HEK293 (cell line): ENCODE data around the gene GALNT10.

Experiments used
- CTCF ChIA-PET: fragments of 350-600 bp; formaldehyde crosslinking; extraction: SDS; loops from one replicate; lab custom pipeline; 2021; ENCODE audit warnings: antibody characterized with exemption; lab: Yijun Ruan, JAX
- POLR2A ChIA-PET: fragments of 300-600 bp; formaldehyde crosslinking; extraction: SDS; loops from one replicate; lab custom pipeline; 2020; ENCODE audit warnings: antibody characterized with exemption, inconsistent platforms; lab: Yijun Ruan, JAX
- H3K27ac ChIP-seq: fragments of 200-500 bp; sonication (Bioruptor generic); 2 replicates; pipeline ENCODE4 v1.5.1; 2014; ENCODE audit warnings: low read depth, low read length, control low read depth, inconsistent platforms; ENCODE audit errors: extremely low read depth
- H3K36me3 ChIP-seq, 2 experiments: fragments of 200-500 bp in 1 of 2; sonication (Bioruptor generic) in 1 of 2; 1 replicate in 1 of 2; 2 replicates in 1 of 2; pipeline ENCODE4 v1.5.1; 2014 to 2017; ENCODE audit warnings: inconsistent platforms in 2 of 2, low read length in 2 of 2; ENCODE audit not compliant: control insufficient read depth in 2 of 2, insufficient read depth in 1 of 2
- H3K4me1 ChIP-seq: fragments of 200-500 bp; sonication (Bioruptor generic); 2 replicates; pipeline ENCODE4 v1.5.1; 2014; ENCODE audit warnings: mild to moderate bottlenecking, low read length, inconsistent platforms; ENCODE audit not compliant: control insufficient read depth, insufficient read depth
- H3K4me3 ChIP-seq: 2 replicates; pipeline ENCODE4 v1.5.1; 2011; ENCODE audit warnings: low read depth, mild to moderate bottlenecking, control low read depth, low read length, moderate library complexity
- H3K9me3 ChIP-seq: fragments of 200-500 bp; sonication (Bioruptor generic); 2 replicates; pipeline ENCODE4 v1.5.1; 2014; ENCODE audit warnings: low read depth, low read length, inconsistent platforms; ENCODE audit not compliant: control insufficient read depth, insufficient read depth
- BCL6B ChIP-seq: fragments of 450-650 bp; formaldehyde crosslinking; IDR thresholded peaks from 2 replicates; pipeline ENCODE4 v1.5.1; 2017; ENCODE audit warnings: missing biosample characterization, missing genetic modification characterization
- GLIS1 ChIP-seq: fragments of 450-650 bp; formaldehyde crosslinking; IDR thresholded peaks from 2 replicates; pipeline ENCODE4 v1.5.1; 2016; ENCODE audit warnings: missing biosample characterization, missing genetic modification characterization
- IKZF3 ChIP-seq: fragments of 450-650 bp; IDR thresholded peaks from 2 replicates; pipeline ENCODE4 v1.5.0; 2018; ENCODE audit warnings: missing biosample characterization, mild to moderate bottlenecking, missing genetic modification characterization, moderate library complexity
- PRDM6 ChIP-seq: fragments of 450-650 bp; formaldehyde crosslinking; IDR thresholded peaks from 2 replicates; pipeline ENCODE4 v1.5.1; 2017; ENCODE audit warnings: missing biosample characterization, missing genetic modification characterization
- RBAK ChIP-seq: fragments of 450-650 bp; formaldehyde crosslinking; IDR thresholded peaks from 2 replicates; pipeline ENCODE4 v1.5.1; 2016; ENCODE audit warnings: missing biosample characterization, missing genetic modification characterization
- REPIN1 ChIP-seq: fragments of 450-650 bp; formaldehyde crosslinking; IDR thresholded peaks from 2 replicates; pipeline ENCODE4 v1.5.1; 2017; ENCODE audit warnings: missing biosample characterization, missing genetic modification characterization, low read depth
- SCRT2 ChIP-seq: fragments of 450-650 bp; formaldehyde crosslinking; IDR thresholded peaks from 2 replicates; pipeline ENCODE4 v1.5.1; 2016; ENCODE audit warnings: missing biosample characterization, missing genetic modification characterization
- SETDB1 ChIP-seq: IDR thresholded peaks from one replicate; pipeline ENCODE4 v1.6.1; 2017; ENCODE audit warnings: mild to moderate bottlenecking, low read length, moderate library complexity, mixed read lengths; ENCODE audit not compliant: insufficient read length
- SP2 ChIP-seq: fragments of 450-650 bp; formaldehyde crosslinking; IDR thresholded peaks from 2 replicates; pipeline ENCODE4 v1.5.1; 2016; ENCODE audit warnings: missing biosample characterization, missing genetic modification characterization
- SP7 ChIP-seq: fragments of 450-650 bp; formaldehyde crosslinking; IDR thresholded peaks from 2 replicates; pipeline ENCODE4 v1.5.1; 2016; ENCODE audit warnings: missing biosample characterization, missing genetic modification characterization
- ZBTB17 ChIP-seq: fragments of 450-650 bp; formaldehyde crosslinking; IDR thresholded peaks from 2 replicates; pipeline ENCODE4 v1.5.1; 2016; ENCODE audit warnings: missing biosample characterization, missing genetic modification characterization
- ZBTB20 ChIP-seq: fragments of 450-650 bp; formaldehyde crosslinking; IDR thresholded peaks from 2 replicates; pipeline ENCODE4 v1.5.1; 2016; ENCODE audit warnings: missing biosample characterization, missing genetic modification characterization
- ZBTB44 ChIP-seq: fragments of 450-650 bp; IDR thresholded peaks from 2 replicates; pipeline ENCODE4 v1.5.1; 2018; ENCODE audit warnings: missing biosample characterization, mild to moderate bottlenecking, missing genetic modification characterization
- ZEB2 ChIP-seq: fragments of 450-650 bp; formaldehyde crosslinking; IDR thresholded peaks from 2 replicates; pipeline ENCODE4 v1.5.1; 2016; ENCODE audit warnings: missing biosample characterization, missing genetic modification characterization
- ZIC2 ChIP-seq: fragments of 450-650 bp; formaldehyde crosslinking; IDR thresholded peaks from 2 replicates; pipeline ENCODE4 v1.5.1; 2016; ENCODE audit warnings: missing biosample characterization, missing genetic modification characterization
- ZNF121 ChIP-seq: fragments of 450-650 bp; formaldehyde crosslinking; IDR thresholded peaks from 2 replicates; pipeline ENCODE4 v1.5.1; 2016; ENCODE audit warnings: missing biosample characterization, missing genetic modification characterization
- ZNF16 ChIP-seq: fragments of 450-650 bp; formaldehyde crosslinking; IDR thresholded peaks from 2 replicates; pipeline ENCODE4 v1.5.1; 2016; ENCODE audit warnings: low read depth, missing biosample characterization, missing genetic modification characterization
- ZNF169 ChIP-seq: fragments of 450-650 bp; formaldehyde crosslinking; IDR thresholded peaks from 2 replicates; pipeline ENCODE4 v1.5.1; 2016; ENCODE audit warnings: missing biosample characterization, missing genetic modification characterization
- ZNF174 ChIP-seq: fragments of 450-650 bp; formaldehyde crosslinking; IDR thresholded peaks from 2 replicates; pipeline ENCODE4 v1.5.0; 2017; ENCODE audit warnings: missing biosample characterization, mild to moderate bottlenecking, missing genetic modification characterization
- ZNF214 ChIP-seq: fragments of 450-650 bp; formaldehyde crosslinking; IDR thresholded peaks from 2 replicates; pipeline ENCODE4 v1.5.1; 2017; ENCODE audit warnings: missing biosample characterization, mild to moderate bottlenecking, missing genetic modification characterization, borderline replicate concordance
- ZNF335 ChIP-seq: fragments of 450-650 bp; formaldehyde crosslinking; conservative IDR thresholded peaks from 2 replicates; pipeline ENCODE4 v1.5.1; 2016; ENCODE audit warnings: missing biosample characterization, missing genetic modification characterization
- ZNF366 ChIP-seq: fragments of 450-650 bp; formaldehyde crosslinking; conservative IDR thresholded peaks from 2 replicates; pipeline ENCODE4 v1.5.1; 2016; ENCODE audit warnings: missing biosample characterization, missing genetic modification characterization
- ZNF37A ChIP-seq: fragments of 450-650 bp; IDR thresholded peaks from 2 replicates; pipeline ENCODE4 v1.5.1; 2018; ENCODE audit warnings: missing biosample characterization, missing genetic modification characterization
- ZNF394 ChIP-seq: fragments of 450-650 bp; formaldehyde crosslinking; IDR thresholded peaks from 2 replicates; pipeline ENCODE4 v1.5.1; 2016; ENCODE audit warnings: missing biosample characterization, missing genetic modification characterization, mild to moderate bottlenecking, moderate library complexity, borderline replicate concordance
- ZNF501 ChIP-seq: fragments of 450-650 bp; formaldehyde crosslinking; IDR thresholded peaks from 2 replicates; pipeline ENCODE4 v1.5.1; 2016; ENCODE audit warnings: missing biosample characterization, missing genetic modification characterization
- ZNF571 ChIP-seq: fragments of 450-650 bp; formaldehyde crosslinking; IDR thresholded peaks from 2 replicates; pipeline ENCODE4 v1.5.0; 2017; ENCODE audit warnings: missing biosample characterization, missing genetic modification characterization
- ZNF600 ChIP-seq: fragments of 450-650 bp; formaldehyde crosslinking; IDR thresholded peaks from 2 replicates; pipeline ENCODE4 v1.5.1; 2016; ENCODE audit warnings: missing biosample characterization, missing genetic modification characterization
- ZNF654 ChIP-seq: fragments of 450-650 bp; formaldehyde crosslinking; IDR thresholded peaks from 2 replicates; pipeline ENCODE4 v1.5.1; 2016; ENCODE audit warnings: low read depth, missing biosample characterization, missing genetic modification characterization
- ZNF658 ChIP-seq: fragments of 450-650 bp; formaldehyde crosslinking; IDR thresholded peaks from 2 replicates; pipeline ENCODE4; 2016; ENCODE audit warnings: missing biosample characterization, missing genetic modification characterization
- ZNF768 ChIP-seq: fragments of 450-650 bp; formaldehyde crosslinking; IDR thresholded peaks from 2 replicates; pipeline ENCODE4 v1.5.1; 2018; ENCODE audit warnings: missing biosample characterization, mild to moderate bottlenecking, missing genetic modification characterization
- ZNF777 ChIP-seq: fragments of 450-650 bp; formaldehyde crosslinking; IDR thresholded peaks from 2 replicates; pipeline ENCODE4 v1.5.1; 2017; ENCODE audit warnings: missing biosample characterization, missing genetic modification characterization, borderline replicate concordance
- ZNF785 ChIP-seq: fragments of 450-650 bp; formaldehyde crosslinking; IDR thresholded peaks from 2 replicates; pipeline ENCODE4 v1.5.1; 2016; ENCODE audit warnings: missing biosample characterization, missing genetic modification characterization
- ZNF792 ChIP-seq: fragments of 450-650 bp; formaldehyde crosslinking; IDR thresholded peaks from 2 replicates; pipeline ENCODE4 v1.5.1; 2016; ENCODE audit warnings: missing biosample characterization, missing genetic modification characterization
- ZSCAN16 ChIP-seq: fragments of 450-650 bp; formaldehyde crosslinking; IDR thresholded peaks from 2 replicates; pipeline ENCODE4 v1.5.1; 2016; ENCODE audit warnings: missing biosample characterization, missing genetic modification characterization

The GALNT10 gene

GRCh38 chr5:154368041-154368800 is 177.7 kb downstream of the GALNT10 start (continued):
- TF ChIP-seq ZNF214 (no peak), ZNF335 (tag by site-specific recombination) (no peak), ZBTB20 (no peak), ZEB2 (tag by site-specific recombination) (peak; percentile 64), ZNF658 (no peak), ZNF501 (tag by site-specific recombination) (no peak), ZNF37A (tag by site-specific recombination) (no peak), ZBTB17 (tag by site-specific recombination) (peak; percentile 96), ZNF16 (tag by site-specific recombination) (no peak), BCL6B (tag by site-specific recombination) (no peak), ZNF777 (tag by site-specific recombination) (no peak), ZNF768 (tag by site-specific recombination) (no peak), ZSCAN16 (tag by site-specific recombination) (no peak), SCRT2 (tag by site-specific recombination) (no peak), ZNF654 (tag by site-specific recombination) (no peak), ZNF792 (tag by site-specific recombination) (no peak), ZNF785 (tag by site-specific recombination) (no peak), ZNF366 (tag by site-specific recombination) (0 out of 2 replicates have a peak, but pooled peaks have one; percentile 17), REPIN1 (tag by site-specific recombination) (no peak), ZNF571 (tag by site-specific recombination) (no peak), SETDB1 (no peak), ZBTB44 (peak; percentile 35; the same call in 1 of the 2 replicates), ZNF121 (tag by site-specific recombination) (no peak), ZNF169 (tag by site-specific recombination) (no peak), SP2 (tag by site-specific recombination) (no peak)
- TF ChIP-seq, all 188 proteins: peak for 18

GRCh38 chr5:154369682-154370081 is 179.1 kb downstream of the GALNT10 start:
- ChIA-PET CTCF (interaction anchor here (0.6 kb wide), 1 partner anchor 24 kb away, joined by 3 read pairs; no protein-coding TSS in a partner anchor), POLR2A (interaction anchor here (1.0 kb wide), 1 partner anchor 180 kb away, joined by 3 read pairs; no protein-coding TSS in a partner anchor)
- Histone ChIP-seq H3K27ac (no peak overlapping the region), H3K4me1 (peaks cover under 1% of the 10 kb centered on the region; the same call in 1 of the 2 replicates), H3K36me3 (no peaks in the 10 kb centered on the region), H3K9me3 (no peaks in the 10 kb centered on the region), H3K4me3 (no peak overlapping the region)
- TF ChIP-seq GLIS1 (tag by site-specific recombination) (peak; percentile 57), IKZF3 (tag by site-specific recombination) (no peak), PRDM6 (tag by site-specific recombination) (no peak), ZNF600 (tag by site-specific recombination) (peak; percentile 41; the same call in 1 of the 2 replicates), ZIC2 (tag by site-specific recombination) (peak; percentile 76), ZSCAN16 (tag by site-specific recombination) (no peak), RBAK (no peak), ZNF174 (tag by site-specific recombination) (no peak), ZNF394 (tag by site-specific recombination) (peak; percentile 51; the same call in 1 of the 2 replicates), SP7 (tag by site-specific recombination) (no peak)
